ENCODE measurements around the gene SNRPD3.
"Not testable (repeated sequence)": the region's sequence is repeated elsewhere in the genome, so short reads cannot be mapped to it uniquely, and the experiment has no call there.

- TF ChIP-seq, protein P1, sequence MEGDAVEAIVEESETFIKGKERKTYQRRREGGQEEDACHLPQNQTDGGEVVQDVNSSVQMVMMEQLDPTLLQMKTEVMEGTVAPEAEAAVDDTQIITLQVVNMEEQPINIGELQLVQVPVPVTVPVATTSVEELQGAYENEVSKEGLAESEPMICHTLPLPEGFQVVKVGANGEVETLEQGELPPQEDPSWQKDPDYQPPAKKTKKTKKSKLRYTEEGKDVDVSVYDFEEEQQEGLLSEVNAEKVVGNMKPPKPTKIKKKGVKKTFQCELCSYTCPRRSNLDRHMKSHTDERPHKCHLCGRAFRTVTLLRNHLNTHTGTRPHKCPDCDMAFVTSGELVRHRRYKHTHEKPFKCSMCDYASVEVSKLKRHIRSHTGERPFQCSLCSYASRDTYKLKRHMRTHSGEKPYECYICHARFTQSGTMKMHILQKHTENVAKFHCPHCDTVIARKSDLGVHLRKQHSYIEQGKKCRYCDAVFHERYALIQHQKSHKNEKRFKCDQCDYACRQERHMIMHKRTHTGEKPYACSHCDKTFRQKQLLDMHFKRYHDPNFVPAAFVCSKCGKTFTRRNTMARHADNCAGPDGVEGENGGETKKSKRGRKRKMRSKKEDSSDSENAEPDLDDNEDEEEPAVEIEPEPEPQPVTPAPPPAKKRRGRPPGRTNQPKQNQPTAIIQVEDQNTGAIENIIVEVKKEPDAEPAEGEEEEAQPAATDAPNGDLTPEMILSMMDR (conservative IDR thresholded peaks at IDR 0.05; ENCODE audit: low read length): not testable (repeated sequence)
- TF ChIP-seq EZH2phosphoT487 (IDR thresholded peaks at IDR 0.05; ENCODE audit: borderline replicate concordance): not testable (repeated sequence)
Observed at GRCh38 chr22:24621244-24621643, 65.4 kb downstream of the SNRPD3 start.

Measured in Loucy (cell line).